HG02678 (cell line): Measurements from ENCODE around the gene CYP2E1.
"Not testable (repeated sequence)": the region's sequence is repeated elsewhere in the genome, so short reads cannot be mapped to it uniquely, and the experiment has no call there.

Source experiments
- ATAC-seq: cut with Tn5 transposase; IDR thresholded peaks from one replicate; pipeline ENCODE4 v1.9.1; 2021; ENCODE audit warnings: mild to moderate bottlenecking, moderate library complexity; ENCODE audit not compliant: unreplicated experiment

Gene CYP2E1

GRCh38 chr10:133568831-133569527 lies 41.8 kb downstream of the CYP2E1 start:
- ATAC-seq, result not testable (repeated sequence)

GRCh38 chr10:133569801-133570200 lies 42.6 kb downstream of the CYP2E1 start:
- ATAC-seq, result not testable (repeated sequence)

- not testable (repeated sequence) for ATAC-seq
Observed at GRCh38 chr10:133572055-133572454, 44.9 kb downstream of the CYP2E1 start.

- ATAC-seq, result not testable (repeated sequence)
Observed at GRCh38 chr10:133573460-133573859, 46.3 kb downstream of the CYP2E1 start.

GRCh38 chr10:133577037-133577436 lies 49.9 kb downstream of the CYP2E1 start:
- ATAC-seq, result not testable (repeated sequence)
